Osteocyte (in vitro differentiated cells): ENCODE measurements around the gene CXCL5. TPM values are rescaled to one million over a fixed set of nuclear protein-coding genes. Genes with fewer than 3 reads are reported as not detected.

ENCODE experiments used
- DNase-seq: peaks from one replicate; pipeline ENCODE4 v3.0.0; 2021; ENCODE audit warnings: mixed read lengths; ENCODE audit not compliant: unreplicated experiment; ENCODE audit errors: extremely low spot score
- H3K27ac Mint-ChIP-seq: one replicate; pipeline ENCODE4 v1.8.0; 2021; ENCODE audit warnings: mild to moderate bottlenecking, mixed read lengths; ENCODE audit not compliant: unreplicated experiment
- H3K27me3 Mint-ChIP-seq: one replicate; pipeline ENCODE4 v1.8.0; 2021; ENCODE audit warnings: mixed read lengths; ENCODE audit not compliant: unreplicated experiment
- H3K36me3 Mint-ChIP-seq: one replicate; pipeline ENCODE4 v1.8.0; 2021; ENCODE audit warnings: mixed read lengths; ENCODE audit not compliant: unreplicated experiment
- H3K4me1 Mint-ChIP-seq: one replicate; pipeline ENCODE4 v1.8.0; 2021; ENCODE audit warnings: mixed read lengths; ENCODE audit not compliant: unreplicated experiment
- H3K4me3 Mint-ChIP-seq: one replicate; pipeline ENCODE4 v1.8.0; 2021; ENCODE audit warnings: mild to moderate bottlenecking, moderate library complexity, mixed read lengths; ENCODE audit not compliant: unreplicated experiment
- H3K9me3 Mint-ChIP-seq: one replicate; pipeline ENCODE4 v1.8.0; 2021; ENCODE audit warnings: mixed read lengths; ENCODE audit not compliant: unreplicated experiment
- CTCF ChIP-seq: fragments of 200-600 bp; sonication (generic); IDR thresholded peaks from 2 replicates; pipeline ENCODE4 v1.5.0; 2021; ENCODE audit warnings: antibody characterized with exemption, mild to moderate bottlenecking, moderate library complexity
- total RNA-seq: library from RNA; stranded (reverse); gene quantifications from 2 replicates; pipeline ENCODE4 v1.2.1, GENCODE V29; 2021

The CXCL5 gene
- total RNA-seq, 1 donor from 2014 or later, result 0.13 TPM

DNA sequence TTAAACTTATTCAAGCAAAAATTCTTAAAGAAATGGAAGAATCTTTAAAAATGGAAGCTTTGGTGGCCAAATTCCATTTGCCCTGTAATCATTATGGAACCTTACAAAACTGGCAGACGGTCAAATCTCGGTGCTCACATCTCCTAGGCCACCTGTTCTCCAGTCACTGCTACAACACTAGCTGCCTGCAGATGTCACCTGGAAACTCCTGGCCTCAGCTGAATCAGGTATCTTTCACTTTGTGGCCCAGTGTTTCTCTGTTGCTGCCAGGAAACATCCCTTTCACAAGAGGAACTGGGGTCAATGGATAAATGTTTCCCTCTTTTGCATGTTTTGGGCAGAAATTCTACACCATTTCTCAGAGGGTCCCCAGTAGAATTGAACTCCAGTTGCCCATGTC lies 44.2 kb upstream of the CXCL5 start:
- H3K9me3 Mint-ChIP-seq, result peaks cover 10% of the 10 kb centered on the region
- H3K36me3 Mint-ChIP-seq, result peaks cover 5% of the 10 kb centered on the region
- TF ChIP-seq CTCF, result no peak
- no peak for DNase-seq
- H3K27ac Mint-ChIP-seq, result no peak overlapping the region
- H3K27me3 Mint-ChIP-seq, result peaks cover 8% of the 10 kb centered on the region
- H3K4me3 Mint-ChIP-seq, result no peak overlapping the region
- peaks cover 22% of the 10 kb centered on the region for H3K4me1 Mint-ChIP-seq

- H3K36me3 Mint-ChIP-seq, result no peaks in the 10 kb centered on the region
- H3K27me3 Mint-ChIP-seq, result peaks cover 6% of the 10 kb centered on the region
- no peak for TF ChIP-seq CTCF
- no peak overlapping the region for H3K4me3 Mint-ChIP-seq
- H3K4me1 Mint-ChIP-seq, result peaks cover 29% of the 10 kb centered on the region
- DNase-seq, result no peak
- no peak overlapping the region for H3K27ac Mint-ChIP-seq
- H3K9me3 Mint-ChIP-seq, result peaks cover under 1% of the 10 kb centered on the region
Measured at GRCh38 chr4:74041418-74041817, 42.9 kb upstream of the CXCL5 start.

DNA sequence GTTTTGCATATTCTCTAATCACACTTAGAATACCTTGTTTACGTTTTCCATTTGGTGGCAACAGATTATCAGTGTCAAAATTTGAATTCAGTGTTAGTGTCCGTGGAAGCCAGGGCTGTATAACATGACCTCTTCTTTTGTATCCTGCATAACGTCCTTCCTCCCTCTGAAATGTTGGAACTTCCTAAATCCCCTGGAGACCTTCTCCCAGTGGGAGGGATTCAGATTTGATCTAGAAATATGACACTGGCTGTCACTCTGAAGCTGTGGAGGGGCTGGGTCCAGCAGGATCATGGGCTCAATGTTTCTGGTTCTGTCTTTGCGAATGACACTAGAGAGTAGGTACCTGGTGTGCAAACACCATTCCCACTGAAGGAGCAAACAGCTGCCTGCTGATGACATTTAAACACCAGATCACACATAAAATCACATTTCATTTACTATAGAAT lies 40.9 kb upstream of the CXCL5 start:
- Mint-ChIP-seq H3K9me3 (no peaks in the 10 kb centered on the region), H3K4me1 (peaks cover 25% of the 10 kb centered on the region), H3K36me3 (peaks cover 2% of the 10 kb centered on the region), H3K27ac (peak overlapping the region; percentile 76), H3K27me3 (peaks cover 6% of the 10 kb centered on the region), H3K4me3 (peak overlapping the region; percentile 88)
- no peak for DNase-seq
- TF ChIP-seq CTCF, result no peak

GRCh38 chr4:74038425-74039314 lies 40.2 kb upstream of the CXCL5 start, which contains the start of gene CXCL3:
Gene CXCL3 (minus strand): TSS chr4:74038689. CDS start chr4:74038611, 78 bp downstream.
- DNase-seq, result peak; percentile 90
- H3K4me3 Mint-ChIP-seq, result peak within 1 kb of the TSS; percentile 88
- H3K4me1 Mint-ChIP-seq, result peaks cover 23% of the 10 kb centered on the region
- H3K9me3 Mint-ChIP-seq, result no peaks in the 10 kb centered on the region
- H3K27me3 Mint-ChIP-seq, result peaks cover 6% of the 10 kb centered on the region
- H3K36me3 Mint-ChIP-seq, result peaks cover 2% of the 10 kb centered on the region
- peak within 1 kb of the TSS; percentile 76 for H3K27ac Mint-ChIP-seq
- TF ChIP-seq CTCF, result peak; percentile 70

DNA sequence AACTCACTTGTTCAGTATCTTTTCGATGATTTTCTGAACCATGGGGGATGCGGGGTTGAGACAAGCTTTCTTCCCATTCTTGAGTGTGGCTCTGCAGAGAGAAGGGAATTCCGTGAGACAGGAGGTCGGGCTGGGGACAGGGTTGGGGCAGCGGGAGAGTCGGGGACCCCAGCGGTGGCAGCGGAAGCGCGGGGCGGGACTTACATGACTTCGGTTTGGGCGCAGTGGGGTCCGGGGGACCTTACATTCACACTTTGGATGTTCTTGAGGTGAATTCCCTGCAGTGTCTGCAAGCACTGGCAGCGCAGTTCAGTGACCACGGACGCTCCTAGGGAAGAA lies 39.6 kb upstream of the CXCL5 start:
- DNase-seq, result no peak
- H3K27me3 Mint-ChIP-seq, result peaks cover 6% of the 10 kb centered on the region
- TF ChIP-seq CTCF, result no peak
- no peaks in the 10 kb centered on the region for H3K9me3 Mint-ChIP-seq
- H3K4me3 Mint-ChIP-seq, result peak overlapping the region; percentile 88
- H3K4me1 Mint-ChIP-seq, result peaks cover 20% of the 10 kb centered on the region
- H3K36me3 Mint-ChIP-seq, result peaks cover 2% of the 10 kb centered on the region
- peak overlapping the region; percentile 73 for H3K27ac Mint-ChIP-seq
